D341Med (cell line): Measurements from ENCODE around the gene COL18A1.
"Not testable (repeated sequence)": the region's sequence is repeated elsewhere in the genome, so short reads cannot be mapped to it uniquely, and the experiment has no call there.

ENCODE experiments used
- DNase-seq: peaks from one replicate; pipeline ENCODE4 v3.0.0; 2012; ENCODE audit warnings: low spot score

Gene COL18A1

DNA sequence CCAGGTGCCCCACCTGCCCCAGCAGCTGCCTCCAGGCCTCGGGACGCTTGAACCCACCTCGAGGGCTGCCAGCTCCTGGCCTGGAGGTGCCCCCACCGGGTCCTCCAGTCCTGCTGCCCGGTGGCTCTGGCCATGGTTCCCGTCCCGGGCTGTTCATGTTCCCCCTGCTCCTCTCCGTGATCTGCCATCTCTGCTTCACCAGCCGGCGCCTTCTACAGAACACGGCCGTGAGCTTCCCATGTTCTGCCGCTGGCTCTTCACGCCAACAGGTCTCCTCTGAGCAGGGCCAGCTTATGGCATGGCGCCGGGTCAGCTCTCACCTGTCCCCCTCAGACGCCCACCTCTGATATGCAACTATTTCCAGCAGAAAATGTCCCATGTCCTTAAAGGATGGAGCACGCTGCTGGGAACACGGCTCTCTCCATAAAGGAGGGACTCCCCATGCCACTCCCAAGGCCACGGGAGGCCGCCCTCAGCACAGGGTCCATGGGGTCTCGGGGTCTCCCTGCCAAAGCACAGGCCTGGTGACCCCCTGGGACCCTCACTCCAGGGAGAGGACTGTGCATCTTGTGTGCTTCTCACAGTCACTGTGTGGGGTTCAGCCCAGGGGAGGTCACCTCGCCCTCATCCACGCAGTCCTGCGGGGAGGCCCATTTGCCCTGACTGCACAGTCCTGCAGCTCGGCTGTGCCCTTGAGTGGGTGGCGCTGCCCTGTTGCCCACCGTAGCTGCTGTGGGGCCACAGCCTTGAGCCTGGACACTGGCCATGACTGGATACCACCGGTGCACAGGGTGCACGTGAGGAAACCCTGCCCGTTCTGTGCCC lies 36.7 kb downstream of the COL18A1 start:
- DNase-seq: no peak

GRCh38 chr21:45442276-45442675 lies 37.3 kb downstream of the COL18A1 start:
- no peak for DNase-seq

- DNase-seq: not testable (repeated sequence)
Measured at GRCh38 chr21:45442686-45443594, 38.0 kb downstream of the COL18A1 start.

GRCh38 chr21:45443595-45444181 lies 38.7 kb downstream of the COL18A1 start:
- DNase-seq: no peak

- DNase-seq: no peak
Measured at GRCh38 chr21:45444385-45444784, 39.4 kb downstream of the COL18A1 start.

DNA sequence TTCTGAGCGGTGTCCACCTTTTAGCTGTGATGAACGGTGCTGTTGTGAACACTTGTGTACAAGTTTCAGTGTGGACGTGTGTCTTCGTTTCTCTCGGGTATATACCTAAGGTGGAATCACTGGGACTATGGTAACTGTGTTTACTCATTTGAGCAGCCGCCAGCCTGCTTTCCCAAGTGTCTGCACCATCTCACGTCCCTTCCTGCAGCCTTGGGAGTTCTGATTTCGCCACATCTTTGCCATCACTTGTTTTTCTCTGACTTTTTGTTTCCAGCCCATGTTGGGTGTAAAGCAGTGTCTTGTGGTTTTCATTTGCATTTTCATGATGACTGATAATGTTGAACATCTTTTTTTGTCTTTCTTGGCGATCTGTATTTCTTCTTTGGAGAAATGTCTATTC lies 40.4 kb downstream of the COL18A1 start:
- no peak for DNase-seq

- no peak for DNase-seq
Measured at GRCh38 chr21:45447821-45448220, 42.9 kb downstream of the COL18A1 start.

- no peak for DNase-seq
Measured at GRCh38 chr21:45448283-45448809, 43.4 kb downstream of the COL18A1 start.

DNA sequence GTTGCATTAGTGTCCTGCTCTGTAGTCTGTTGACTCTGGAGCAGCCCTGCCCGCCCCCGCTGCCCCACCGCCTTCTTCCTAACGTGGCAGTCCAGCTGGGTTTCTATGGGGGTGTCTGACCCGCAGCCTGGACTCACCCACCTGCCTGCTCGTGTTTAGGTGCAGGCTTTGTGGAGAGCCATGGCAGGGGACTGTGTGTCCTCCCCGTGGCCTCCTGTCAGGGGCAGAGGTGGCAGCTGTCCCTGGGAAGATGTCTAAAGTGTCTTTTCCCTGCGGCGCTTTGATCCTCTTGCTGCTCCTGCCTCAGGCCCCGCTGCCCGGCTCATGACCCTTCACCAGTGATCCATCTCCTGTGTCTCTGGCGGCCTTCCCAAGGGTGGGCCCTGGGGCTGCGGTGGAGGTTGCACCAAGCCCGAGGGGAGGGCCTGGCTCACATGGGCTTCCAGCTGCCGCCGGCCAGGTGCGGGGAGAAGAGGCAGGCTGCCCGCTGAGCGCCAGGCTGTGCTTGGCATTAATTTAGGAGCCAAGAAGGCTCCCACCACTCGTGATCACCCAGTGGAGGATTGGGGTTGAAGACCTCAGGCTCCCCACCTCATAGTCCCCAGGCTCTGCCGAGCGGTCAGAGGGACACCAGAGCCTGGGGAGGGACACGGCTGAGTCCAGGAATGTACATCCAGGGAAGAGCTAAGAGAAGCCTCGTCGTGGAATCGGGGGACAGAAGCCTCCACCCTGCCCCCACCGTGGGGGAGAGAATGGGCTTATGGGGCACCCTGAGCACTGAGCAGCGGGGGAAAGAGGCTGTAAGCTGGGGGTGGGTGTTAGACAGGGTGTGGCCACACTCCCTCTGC lies 44.1 kb downstream of the COL18A1 start:
- DNase-seq: no peak

DNA sequence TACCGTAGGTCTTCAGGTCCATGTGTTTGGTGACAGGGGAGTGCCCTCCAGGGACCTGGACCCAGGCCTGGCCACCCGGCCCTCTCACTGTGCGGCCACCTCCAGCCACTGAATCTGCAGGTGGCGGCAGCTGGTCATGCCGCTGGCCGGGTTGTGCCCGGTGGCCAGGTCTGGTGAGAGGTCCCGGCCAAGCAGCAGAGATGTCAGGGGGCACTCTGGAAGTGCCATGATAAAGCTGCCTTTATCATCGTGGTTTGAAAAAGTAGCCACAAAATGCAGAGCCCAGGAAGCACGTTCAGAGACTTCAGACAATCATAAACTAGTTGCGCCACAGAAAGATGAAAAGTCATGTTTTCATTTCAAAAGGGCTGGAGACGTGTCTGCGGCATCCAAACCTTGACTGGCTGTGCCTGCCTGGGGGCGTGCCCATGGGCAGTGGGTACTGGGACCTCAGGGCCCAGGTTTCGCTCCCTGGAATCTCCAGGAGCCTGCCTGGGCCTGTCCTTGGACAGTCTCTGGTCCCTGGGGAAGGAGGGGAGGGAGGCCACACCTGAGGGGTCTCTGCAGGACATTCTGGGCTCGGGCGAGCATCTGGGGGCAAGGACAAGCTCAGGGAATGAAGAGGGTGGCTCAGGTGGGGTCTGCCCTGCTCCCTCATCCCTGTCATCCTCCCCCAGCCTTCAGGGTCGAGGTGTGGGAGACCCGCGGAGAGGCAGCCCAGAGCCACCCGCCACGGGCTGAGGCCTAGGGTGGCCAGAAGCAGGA lies 44.9 kb downstream of the COL18A1 start:
- DNase-seq: no peak

GRCh38 chr21:45450423-45451090 lies 45.6 kb downstream of the COL18A1 start:
- DNase-seq: no peak

DNA sequence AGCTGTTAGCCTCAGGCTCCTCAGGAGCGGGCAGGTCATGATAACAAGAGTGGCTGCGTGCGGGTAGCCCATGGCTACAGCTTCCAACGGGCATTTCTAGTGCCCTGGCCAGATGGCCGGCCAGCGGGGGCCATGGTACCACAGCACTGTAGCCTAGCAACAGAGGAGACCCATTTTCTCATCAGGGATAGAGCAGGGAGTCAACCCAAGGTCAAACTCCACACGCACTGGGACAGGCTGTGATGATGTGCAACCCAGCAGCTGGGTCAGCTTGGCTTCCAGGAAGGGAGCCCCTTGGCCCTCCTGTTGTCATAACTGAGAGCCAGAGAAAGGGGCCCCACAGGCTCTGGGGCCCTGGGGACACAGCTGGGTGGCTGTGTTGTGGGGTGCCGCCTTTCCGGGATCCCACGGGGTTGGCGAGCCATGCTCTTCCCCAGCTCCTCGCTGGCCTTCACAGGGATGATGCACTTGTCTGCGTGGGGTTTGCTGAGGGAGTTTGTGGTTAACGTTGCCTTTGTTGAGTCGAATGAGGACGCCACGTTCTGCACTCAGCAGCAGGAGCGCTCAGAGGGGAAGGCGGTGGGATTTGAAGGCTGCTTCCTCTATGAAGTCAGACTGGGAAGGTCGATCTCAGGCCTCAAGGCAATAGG lies 46.3 kb downstream of the COL18A1 start:
- no peak for DNase-seq

DNA sequence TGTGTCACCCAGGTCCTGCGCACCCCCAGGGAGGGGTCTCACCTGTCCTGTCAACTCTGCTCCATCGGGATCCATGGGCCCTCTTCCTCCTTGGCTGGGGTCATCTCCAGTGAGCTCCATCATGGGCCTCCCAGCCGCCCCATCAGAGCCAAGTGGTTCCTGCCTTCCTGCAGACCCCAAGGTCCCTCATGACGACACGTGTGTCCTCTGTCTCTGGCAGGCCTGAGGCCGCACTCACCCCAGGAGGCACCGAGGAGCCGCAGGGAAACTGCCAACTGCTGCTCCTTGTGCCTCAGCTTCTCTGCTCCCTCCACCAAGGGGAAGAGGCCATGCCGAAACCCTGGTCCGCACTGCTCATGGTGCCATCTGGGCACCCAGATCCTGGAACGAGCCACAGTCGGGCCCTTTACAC lies 46.8 kb downstream of the COL18A1 start:
- DNase-seq: no peak

DNA sequence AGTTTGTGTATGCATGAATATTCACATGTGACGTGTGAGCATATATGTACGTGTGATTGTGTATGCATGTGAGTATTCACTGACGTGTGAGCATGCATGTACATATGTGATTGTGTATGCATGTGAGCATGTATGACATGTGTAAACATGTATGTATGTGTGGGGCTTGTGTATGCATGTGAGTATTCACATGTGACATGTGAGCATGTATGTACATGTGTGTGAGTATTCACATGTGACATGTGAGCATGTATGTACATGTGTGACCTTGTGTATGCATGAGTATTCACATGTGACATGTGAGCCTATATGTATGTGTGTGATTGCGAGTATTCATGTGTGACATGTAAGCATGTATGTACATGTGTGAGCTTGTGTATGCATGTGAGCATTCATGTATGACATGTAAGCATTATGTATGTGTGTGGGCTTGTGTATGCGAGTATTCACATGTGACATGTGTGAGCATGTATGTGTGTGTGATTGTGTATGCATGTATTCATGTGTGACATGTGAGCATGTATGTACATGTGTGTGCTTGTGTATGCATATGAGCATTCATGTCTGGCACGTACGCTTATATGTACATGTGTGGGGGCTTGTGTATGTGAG lies 47.8 kb downstream of the COL18A1 start:
- DNase-seq: no peak

DNA sequence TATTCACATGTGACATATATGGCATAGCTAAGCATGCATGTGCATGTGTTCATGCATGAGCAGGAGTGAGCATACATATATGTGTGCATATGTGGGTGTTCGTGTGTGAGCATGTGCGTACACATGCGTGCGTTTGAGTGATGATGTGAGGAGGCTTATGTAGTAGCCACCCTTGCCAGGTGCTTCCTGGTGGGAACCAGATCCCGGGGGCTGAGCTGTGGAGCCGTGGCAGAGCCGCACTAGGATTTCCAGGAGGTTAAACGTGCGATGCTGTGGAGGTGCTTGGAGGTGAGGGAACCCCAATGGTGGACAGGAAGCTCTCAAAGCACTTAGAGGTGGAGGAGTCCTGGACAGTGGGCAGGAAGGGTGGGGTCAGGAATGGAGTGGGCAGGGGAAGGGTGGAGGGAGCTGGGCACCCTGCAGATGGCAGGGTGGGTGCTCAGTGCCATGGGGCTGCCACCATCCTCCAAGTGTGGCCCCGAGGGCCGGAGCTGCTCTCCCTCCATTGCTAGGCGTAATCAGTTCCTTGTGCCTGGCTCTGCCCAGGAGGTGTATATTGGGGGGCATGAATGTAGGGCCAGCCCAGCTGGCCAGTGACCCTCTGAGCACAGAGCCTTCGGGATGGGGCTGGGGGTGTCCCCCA lies 48.5 kb downstream of the COL18A1 start:
- no peak for DNase-seq

DNA sequence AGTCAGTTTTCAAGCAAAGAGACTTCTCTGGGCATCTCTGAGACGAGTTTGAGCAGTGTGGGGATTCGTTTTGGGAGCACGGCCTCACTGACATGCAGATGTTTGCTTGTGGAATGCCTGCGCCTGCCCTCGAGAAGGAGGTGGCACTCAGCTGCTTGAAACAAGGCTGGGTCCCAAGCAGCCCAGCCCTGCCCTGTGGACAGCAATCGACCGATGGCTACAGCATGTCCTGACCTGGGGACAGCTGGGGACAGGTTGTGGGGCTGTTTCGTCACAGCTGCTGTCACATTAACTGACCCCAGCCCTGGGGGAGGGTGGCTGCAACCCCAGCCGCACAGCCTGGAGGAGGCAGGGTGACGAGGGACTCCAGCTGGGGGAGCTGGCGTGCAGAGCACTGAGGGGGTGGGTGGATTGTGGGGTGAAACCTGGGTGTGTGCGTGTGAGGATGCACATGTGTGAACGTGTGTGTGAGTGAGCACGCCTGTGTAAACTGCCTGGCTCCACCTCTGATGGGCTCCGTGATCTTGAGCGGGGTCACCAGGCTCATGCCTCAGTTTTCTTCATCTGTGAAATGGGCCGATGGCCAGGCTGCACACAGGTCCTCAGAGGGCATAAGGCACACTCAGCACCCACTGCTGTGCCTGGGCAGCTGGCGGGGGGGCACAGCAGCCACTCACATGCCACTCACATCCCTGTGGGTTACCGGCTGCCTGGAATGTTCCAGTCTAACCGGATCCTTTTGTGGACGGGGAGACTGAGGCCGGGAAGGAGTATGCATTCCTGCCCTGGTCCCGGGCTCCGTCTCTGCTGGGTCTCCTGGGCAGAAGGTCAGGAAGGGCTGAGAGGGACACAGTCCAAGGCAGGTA lies 49.3 kb downstream of the COL18A1 start:
- DNase-seq: no peak

DNA sequence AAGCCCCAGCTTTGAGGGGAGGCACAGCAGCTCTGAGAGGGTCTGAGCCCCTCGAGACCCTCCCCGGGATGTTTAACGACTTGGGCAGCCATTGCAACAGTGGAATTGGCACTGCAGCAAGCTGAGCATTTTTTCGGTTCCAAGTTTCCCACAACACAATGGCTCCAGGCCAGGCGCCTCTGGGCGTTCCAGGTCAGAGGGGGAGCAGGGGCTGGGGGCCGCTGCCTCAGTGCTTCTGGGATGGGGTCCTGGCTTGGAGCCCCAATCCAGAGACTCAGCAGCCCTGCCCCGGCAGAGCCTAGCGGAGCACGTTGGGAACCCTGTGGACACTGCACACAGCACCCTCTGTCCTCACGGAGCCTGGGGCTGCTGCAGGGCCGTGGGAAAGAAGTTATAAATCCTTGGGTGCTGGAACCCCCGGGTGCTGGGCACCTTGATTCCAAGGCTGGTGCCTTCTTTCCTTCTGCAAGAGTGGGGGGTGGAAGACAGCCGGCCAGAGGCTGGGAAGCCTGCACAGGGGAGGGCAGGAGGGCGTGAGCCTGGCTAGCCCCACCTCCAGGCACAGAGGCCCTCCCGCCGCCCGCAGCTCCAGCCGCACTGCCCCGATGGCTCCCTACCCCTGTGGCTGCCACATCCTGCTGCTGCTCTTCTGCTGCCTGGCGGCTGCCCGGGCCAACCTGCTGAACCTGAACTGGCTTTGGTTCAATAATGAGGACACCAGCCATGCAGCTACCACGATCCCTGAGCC lies 50.1 kb downstream of the COL18A1 start:
- no peak for DNase-seq
